NOMO-1 (cell line): ENCODE data around the gene MAML2.

ENCODE experiments used
- DNase-seq, 2 experiments: peaks; one replicate each; lab custom pipeline; 2025; ENCODE audit not compliant: unreplicated experiment in 2 of 2; lab: John Stamatoyannopoulos, UW

The MAML2 gene

DNA sequence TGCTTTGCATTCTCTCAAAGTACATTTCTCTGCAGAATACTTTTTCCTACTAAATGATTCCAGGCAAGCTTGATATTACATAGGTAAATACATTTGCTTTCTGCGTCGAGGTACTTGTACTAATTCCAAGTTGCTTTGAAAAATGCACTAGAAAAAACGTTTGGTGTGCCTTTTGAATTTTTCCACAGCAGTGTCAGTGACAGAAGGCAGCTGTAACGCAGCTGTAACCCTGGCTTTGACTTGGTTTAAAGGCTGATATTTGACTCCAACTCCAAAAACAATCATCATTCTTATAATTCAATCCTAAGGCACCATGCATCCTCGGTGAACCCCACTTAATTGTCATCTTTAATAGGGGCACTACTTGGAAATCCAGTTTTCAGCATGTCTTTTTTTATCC, 125.0 kb downstream of the MAML2 start:
- no peak for DNase-seq

DNA sequence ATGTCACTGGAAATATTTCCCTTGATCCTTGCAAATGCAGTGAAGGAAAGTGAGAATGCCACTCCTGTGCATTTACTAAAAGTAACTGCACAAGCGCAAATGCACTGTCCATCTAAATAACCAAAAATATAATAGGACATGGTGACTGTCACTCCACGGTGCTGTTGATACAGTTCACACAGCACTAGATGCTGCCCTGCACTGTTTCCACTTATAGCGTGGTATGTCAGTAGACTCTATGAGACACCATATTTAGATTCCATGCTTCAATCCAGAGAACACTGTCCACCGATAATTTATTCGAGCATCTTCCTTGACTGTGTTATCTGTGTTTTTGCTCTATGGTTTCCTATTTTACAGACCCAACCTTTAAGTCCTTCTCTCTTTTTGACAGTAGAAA, 125.8 kb downstream of the MAML2 start:
- no peak for DNase-seq

DNA sequence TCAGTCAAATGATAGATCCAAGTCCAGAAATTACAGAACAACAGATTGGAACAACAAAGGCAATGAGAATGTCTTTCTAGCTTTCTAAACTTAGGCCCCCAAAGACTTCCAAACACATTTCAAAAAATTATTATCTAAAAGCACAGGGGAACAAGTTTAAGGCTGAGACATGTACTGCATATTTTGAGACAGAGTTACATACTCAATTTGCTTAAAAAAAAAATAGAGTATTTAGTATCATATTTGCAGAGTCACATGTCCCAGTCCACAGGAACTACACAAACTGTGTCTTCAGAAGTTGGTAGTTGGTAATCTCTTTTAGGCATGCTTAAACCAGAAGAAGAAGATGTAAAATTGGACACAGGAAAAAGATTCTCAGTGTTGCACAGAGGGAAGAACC, 127.2 kb downstream of the MAML2 start:
- no peak for DNase-seq

DNA sequence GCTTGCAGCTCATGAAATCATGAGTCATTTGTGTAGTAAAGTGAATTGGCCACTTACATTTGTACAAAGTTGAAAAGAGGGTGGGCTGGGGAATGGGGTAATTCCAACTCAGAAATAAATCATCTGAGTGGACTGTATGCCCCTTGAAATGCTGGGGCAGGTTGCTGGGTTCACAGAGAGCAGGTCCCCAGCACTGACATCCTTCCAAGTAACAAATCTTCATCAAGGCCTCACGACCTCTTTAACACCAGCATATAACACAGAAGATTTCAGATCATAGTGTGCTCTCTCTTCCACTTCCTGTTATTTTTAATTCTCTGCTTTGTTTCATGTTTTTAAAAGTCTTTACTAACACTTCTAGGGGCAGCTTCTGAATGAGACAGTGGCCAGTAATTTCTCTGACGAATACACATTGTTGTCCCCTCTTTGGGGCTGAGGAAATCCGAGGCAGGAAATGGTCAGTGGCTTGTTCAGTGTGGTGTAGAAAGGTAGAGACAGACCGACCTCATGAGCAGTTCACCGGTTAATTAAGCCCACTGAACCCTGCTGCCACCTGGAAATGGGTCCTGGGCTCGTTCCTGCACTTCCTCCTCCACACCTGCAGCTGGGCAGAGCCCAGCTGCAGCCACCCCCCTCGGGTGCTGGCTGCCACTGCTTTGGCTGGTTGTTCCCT, 127.7 kb downstream of the MAML2 start:
- DNase-seq: peak in 1 of 2 experiments; percentile 31

DNA sequence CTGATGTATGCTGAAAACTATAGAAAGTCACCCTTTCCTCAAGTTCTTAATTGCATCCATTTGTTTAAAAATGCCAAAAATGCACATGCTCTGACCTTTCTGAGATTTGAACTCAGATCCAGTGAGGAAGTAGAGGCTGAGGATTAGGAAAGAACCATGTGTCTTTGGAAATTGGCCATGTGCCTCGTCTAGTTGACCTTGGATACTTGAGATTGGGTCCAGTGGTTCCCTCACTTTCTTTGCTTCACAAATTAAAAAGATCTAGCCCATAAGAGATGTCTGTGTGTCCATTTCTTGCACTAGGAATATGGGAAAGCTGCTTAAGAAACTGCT, 128.3 kb downstream of the MAML2 start:
- DNase-seq: no peak

DNA sequence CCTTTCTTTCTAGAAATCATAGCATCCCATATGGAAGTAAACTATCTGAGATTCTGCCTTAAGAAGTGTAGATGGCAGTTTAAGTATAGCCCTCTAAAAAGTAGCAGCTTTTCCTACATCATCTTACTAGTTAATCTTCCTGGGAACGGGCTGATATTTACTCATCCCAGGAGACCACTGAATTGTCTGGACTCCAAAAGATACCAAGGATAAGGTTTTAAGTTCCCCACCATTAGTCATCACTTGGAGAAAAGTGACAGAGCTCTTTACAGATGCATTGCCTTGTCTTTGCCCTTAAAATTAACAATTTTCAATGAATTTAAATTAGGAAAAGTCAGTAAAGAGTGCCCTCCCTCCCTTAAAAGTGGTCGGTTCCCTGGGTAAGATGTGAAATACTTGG, 129.5 kb downstream of the MAML2 start:
- DNase-seq: no peak

DNA sequence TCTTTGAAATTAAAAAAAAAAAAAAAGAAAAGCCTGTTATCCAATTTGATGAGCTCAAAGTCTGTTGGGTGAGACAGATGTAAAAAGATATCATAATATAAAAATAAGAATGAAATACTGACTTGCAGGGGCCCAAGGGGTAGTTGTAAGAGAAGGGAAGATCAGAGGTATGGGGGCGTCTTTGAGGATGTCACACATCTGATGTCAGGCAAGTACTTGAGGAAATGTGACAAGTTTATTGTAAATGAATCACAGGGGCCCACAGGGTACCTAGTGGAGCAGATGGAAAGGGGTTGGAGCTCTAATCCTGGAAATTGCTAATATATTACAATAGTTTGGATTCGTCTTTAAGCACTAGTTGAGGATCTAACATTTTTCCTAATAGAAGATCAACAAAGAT, 131.6 kb downstream of the MAML2 start:
- no peak for DNase-seq

DNA sequence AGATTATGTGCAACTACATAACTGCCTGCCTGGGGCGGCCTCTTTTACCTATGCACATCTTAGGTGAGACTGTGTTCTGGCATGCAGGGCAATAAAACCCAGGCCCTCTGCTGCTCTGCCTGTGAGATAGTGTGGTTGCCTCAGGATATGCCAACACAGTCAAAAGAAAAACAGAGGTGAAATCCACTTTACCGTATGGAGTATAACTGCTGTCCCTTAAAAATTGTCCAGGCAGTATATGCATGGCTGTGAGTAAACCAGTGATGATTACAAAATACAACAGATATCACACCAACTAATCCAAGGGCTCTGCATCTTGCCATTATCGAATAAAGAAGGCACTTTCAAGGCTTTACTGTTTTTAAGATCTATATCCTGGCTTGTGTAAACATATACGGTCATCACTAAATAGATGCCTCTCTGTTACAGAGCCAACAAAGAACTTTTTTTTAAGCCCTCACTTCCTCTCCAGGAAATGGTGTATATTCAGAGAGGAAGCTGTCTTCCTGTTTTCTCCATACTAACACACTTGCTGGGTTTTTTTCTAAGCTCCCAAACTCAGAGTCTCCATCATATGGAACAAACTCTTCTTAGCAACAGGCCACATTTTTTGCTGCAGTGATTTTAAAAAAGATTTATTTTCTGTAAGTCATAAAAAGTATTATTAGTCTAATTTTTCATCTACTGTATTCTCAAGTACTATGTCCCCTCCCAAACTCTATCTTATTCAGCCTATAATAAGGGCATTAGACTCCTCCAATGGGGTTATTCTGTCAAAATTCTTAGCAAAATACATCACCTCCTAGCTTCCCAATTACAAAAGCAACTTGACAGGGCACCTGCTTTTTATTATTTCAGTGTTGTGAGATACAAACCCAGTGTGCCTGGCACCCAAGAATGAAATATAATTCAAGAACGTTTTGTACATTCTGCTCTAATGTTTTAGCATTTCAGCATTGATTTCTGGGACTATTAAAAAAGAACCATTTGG, 135.2 kb downstream of the MAML2 start:
- DNase-seq: peak; percentile 41 to 44

DNA sequence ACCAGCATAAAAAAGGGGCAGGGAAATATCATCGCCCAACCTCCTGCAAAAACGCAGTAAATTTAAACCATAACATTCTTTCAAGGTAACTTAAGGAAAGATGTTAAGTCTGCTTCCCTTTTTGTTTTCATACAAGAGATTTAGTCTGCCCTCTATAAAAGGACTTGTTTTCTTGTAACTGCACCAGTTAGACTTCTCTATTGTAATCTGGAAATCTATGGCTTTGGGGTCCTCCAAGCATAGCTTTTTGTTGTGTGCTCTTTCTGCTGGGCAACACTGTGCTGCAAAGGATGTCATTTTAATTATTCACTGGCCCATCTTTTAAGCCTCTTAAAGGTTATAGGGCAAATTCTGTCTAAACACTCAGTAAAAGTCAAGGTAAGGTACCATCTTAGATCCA, 136.0 kb downstream of the MAML2 start:
- no peak for DNase-seq

DNA sequence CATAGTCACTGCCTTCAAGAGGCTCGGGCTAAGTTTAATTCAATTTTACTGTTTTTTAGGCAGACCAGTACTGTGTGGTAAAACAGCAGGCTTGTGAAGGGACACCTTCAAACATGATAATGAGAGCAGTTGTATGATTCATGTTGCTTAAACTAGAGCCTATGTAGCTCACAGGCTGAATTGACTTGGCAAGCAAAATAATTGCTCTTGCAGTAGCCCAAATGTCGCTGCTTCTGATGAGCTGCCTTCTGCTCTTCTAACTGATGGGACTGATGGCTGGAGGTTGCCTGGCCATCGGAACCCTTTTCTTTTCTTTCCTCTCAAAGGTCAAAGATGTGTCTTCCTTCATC, 137.6 kb downstream of the MAML2 start:
- no peak for DNase-seq

DNA sequence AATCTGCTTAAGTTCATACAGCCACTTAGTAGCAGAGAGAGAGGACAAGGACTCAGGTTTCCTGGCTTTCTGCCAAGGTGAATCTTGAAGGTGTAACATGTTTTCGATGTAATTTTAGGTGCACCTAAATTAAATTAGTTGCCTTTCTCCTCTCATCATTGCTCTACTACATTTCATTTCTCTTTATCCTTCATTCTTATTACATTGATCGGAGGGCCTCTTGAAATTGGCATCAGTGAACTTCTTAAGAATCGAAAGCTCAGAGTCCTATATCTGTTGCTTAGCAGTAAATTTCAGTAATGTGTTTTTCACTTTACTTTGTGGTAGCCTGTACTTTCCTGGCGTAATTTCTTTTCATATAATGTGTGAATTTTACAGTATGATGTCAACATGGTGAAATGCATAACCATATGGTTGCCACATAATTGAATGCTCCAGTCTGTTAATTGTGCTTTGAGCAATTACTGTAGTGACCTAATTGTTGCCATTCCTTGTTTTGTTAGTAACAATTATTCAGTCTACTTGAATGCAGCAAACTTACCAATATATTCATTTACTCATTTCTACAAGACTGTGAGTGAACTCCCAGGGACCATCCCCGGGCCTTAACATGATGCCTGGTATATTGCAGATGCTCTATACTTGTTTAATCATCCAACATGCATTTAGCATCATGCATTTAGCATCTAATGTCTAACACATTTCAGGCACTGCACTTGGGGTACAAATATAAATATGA, 138.1 kb downstream of the MAML2 start:
- peak in 1 of 2 experiments; percentile 20 for DNase-seq

DNA sequence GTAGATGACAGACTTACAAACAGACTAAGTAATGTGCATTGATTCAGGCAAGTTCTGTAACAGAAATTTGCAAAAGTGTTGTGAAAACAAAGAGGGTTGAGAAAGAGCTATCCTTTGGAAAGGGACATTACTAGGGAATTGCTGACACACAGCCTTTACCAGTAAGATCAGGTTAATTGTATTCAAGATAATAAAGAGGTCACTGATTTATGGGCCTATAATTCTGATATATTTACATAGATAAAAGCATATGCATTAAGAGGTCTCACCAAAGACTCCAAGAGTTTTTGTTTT, 138.7 kb downstream of the MAML2 start:
- no peak for DNase-seq

DNA sequence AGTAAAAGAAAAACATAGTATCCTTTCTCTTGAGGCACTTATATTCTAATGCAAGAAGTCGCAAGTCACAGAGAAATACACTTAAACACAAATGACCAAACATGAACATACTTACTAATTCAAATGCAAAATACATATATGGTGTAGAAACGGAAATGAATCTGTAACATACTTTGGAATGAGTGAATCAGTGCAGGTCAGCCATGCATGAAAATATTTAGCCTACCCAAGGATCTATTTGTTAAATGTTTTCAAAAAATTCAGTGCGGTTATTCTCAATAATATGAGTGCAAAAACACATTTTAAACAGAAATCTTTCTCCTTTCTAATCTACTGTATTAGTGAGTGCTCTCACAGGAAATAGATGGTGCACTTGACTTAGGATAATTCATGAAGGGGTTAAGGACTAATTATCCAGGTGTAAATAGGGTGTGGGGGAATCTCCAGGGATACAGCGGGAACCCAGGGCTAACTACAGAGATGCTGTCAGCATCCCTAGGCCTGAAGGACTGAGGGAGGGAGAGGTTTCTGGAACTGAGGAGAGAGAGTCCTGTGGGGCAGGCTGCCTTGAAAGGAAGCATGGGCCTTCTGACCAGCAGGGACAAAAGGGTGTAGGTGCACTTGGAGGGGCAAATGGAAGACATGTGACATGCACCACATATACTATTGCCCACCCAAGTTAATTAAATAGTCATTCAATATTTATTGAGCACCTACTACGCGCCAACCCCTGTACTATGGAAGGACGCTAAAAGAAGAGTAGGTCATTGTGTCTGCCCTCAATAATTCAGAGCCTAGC, 139.2 kb downstream of the MAML2 start:
- DNase-seq: no peak

DNA sequence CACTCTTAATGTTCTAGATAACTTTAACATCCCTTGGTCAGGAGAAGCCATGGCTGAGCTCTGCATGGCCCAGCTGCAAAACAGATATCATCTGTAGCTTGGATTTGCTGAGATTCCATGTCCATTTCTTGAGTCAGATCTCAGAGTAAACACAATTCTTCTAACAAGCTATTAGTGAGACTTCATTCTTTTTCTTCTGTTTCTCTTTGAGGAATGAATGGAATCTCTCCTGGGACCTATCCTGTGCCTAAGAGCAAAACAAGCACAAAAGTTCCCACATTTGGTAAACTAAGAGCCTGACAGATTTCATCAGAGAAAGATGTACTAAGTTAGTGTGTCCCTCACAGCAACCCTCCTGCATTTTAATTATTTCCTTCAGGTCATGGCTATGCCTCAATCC, 142.8 kb downstream of the MAML2 start:
- DNase-seq: no peak

DNA sequence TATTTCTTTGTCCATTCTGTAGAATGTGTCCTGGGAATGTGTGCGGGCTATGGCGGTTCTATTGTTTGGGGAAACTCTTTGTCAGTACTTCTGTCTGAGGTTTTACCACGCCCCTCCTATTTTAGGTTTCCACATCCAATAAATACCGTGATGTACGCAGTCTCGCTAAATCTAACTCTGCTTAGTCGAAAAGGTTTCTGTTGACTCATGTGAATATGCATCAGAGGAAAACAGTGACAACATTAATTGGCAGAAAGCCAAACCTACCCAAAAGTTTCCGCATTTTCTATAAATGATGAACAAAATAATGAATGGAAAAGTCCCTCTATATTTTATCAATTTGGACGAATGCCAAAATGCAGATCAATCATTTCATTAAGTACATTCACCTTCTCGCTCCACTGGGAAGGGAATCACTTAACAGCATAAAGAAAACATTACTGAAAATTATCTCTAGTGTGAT, 143.4 kb downstream of the MAML2 start:
- DNase-seq: no peak

DNA sequence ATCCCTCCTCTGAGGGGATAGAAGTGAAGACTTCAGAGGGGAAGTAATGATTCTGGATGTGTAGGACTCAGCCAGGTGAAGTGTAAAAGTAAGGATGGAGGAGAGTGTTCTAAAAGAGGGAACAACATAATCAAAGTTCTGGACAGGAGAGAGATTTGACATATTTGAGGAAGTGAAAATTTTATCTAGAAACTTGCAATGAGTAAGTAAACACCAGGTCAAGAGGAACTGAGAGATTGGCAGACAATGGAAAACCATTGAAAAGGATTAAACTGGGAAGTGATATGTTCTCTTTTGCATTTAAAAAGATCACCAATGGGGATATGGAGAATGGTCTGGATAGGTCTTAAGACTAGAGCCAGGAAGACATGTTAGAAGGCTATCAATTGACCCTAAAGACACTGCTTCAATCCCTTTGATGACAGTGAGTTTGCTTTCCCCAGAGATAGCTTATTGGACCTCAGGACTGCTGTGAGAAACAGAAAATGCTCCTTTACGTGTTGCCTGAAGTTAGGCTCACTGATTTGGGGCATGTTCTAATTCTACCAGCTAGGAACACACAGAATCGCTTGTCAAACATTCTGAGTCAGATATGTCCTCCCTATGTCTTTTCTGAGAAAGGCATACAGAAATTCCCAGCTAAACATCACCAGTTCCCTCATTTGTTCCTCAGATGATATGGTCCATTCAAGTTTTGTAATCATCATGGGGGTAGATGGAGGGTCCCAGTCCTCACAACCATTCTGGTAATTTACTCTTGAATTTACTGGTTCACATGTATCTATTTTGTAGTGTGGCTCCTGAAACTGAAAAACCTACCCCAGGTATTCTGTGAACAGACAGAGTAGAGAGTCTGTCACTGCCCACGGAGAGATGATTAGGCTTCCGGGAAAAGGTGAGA, 144.9 kb downstream of the MAML2 start:
- peak in 1 of 2 experiments; percentile 74 for DNase-seq

DNA sequence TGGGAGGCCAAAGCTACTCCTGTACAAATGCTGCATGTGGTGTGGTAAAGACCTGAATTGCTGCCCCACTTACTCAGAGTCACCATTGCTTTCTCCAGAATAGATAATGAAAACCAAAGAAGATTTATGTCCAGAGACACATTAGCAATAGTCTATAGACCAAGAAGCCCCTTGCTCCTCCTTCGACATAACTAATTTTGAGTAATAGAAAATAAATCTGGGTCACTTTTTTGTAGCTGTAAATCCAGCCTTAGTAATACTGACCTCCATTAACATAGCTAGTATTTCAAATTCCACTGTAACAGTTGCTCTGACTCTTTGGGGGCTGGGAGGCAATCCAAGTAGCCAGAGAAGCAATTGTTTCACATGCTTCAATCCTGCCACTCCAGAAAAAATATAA, 145.9 kb downstream of the MAML2 start:
- DNase-seq: no peak

DNA sequence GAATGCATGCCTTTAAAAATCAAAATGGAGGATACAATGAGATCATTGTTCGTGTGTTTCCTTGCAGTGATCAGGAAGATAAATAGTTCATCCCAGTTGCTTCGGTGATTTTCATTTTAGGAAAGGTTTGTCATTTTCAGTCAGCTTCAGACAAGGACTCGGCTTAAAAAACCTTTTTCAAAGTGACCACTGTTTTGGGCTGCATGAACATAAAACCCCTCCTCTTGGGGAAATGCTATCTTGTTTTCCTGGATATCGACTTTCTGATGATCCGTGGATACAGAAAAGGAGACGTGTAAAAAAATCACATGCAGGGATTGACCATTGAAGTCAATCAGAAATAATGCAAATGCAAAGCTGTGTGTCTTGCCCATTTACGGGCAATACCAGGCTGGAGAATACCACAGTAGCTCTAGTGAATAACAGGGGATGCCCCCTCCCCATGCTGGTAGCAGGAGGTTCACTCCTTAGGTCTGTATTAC, 146.8 kb downstream of the MAML2 start:
- DNase-seq: no peak

DNA sequence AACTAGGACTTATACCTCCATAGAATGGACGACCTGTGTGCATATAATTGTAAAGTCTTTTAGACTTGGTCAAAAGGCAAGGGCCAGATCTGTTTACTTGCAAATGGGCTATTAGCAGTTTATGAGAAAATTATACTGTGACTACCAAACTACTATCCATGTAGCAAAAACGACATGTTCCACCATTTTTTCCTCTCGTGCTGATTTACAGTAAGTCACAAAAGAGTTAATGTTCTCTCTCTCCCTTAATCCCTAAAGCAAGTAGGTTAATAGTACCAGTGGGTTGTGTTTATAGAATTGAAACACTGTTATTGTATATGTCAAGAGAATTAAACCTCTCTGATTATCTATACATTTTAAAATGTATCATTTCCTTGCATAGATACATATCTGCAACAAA, 147.3 kb downstream of the MAML2 start:
- no peak for DNase-seq
